Prostate gland (tissue), 2 donors: ENCODE data around the gene PDHB. TPM values are rescaled to one million over a fixed set of nuclear protein-coding genes. Genes with fewer than 3 reads are reported as not detected.
"Not testable (repeated sequence)": the region's sequence is repeated elsewhere in the genome, so short reads cannot be mapped to it uniquely, and the experiment has no call there.

Experiments used
- DNase-seq: peaks from one replicate; pipeline ENCODE4 v3.0.0-alpha.2; 2019; ENCODE audit warnings: low spot score
- H3K27ac ChIP-seq, 2 donors: fragments of 200-600 bp; sonication (generic); 2 replicates each; pipeline ENCODE4 v1.5.1; 2017 to 2019
- H3K27me3 ChIP-seq: fragments of 200-600 bp; sonication (generic); replicated peaks from 2 replicates; pipeline ENCODE4 v1.5.1; 2019; ENCODE audit not compliant: insufficient read depth
- H3K36me3 ChIP-seq, 2 donors: fragments of 200-600 bp; sonication (generic); 1 replicate in 1 of 2; 2 replicates in 1 of 2; pipeline versions ENCODE4 v1.5.1 to v1.8.1; 2017 to 2019
- H3K4me1 ChIP-seq: fragments of 200-600 bp; sonication (generic); replicated peaks from 2 replicates; pipeline ENCODE4 v1.5.1; 2019
- H3K4me3 ChIP-seq, 2 donors: fragments of 200-600 bp; sonication (generic); 2 replicates each; pipeline ENCODE4 v1.5.1; 2017 to 2019
- H3K9me3 ChIP-seq: fragments of 200-600 bp; sonication (generic); 2 replicates; pipeline ENCODE4 v1.5.1; 2017
- CTCF ChIP-seq, 4 experiments: fragments of 200-600 bp in 2 of 4; fragments of 450-650 bp in 2 of 4; sonication (generic) in 2 of 4; IDR thresholded peaks; 1 replicate in 3 of 4; 2 replicates in 1 of 4; pipeline ENCODE4 v1.5.1; 2016 to 2019; ENCODE audit warnings: antibody characterized with exemption in 4 of 4, mild to moderate bottlenecking in 2 of 4, moderate library complexity in 2 of 4
- POLR2A ChIP-seq: fragments of 450-650 bp; IDR thresholded peaks from one replicate; pipeline ENCODE4 v1.6.1; 2016; ENCODE audit warnings: antibody characterized with exemption, mild to moderate bottlenecking
- POLR2AphosphoS5 ChIP-seq: sonication (generic); formaldehyde crosslinking; IDR thresholded peaks from one replicate; pipeline ENCODE4 v1.6.1; 2017; ENCODE audit warnings: antibody characterized with exemption
- WGBS: methylation state at CpG from one replicate; pipeline ENCODE4 v1.1.5; 2018; 5-methylcytosine and 5-hydroxymethylcytosine counted together
- intact Hi-C: fragments of 100-400 bp; cut with DNase I; formaldehyde crosslinking; loops from one replicate; pipeline ENCODE4 v1.14.2; 2022
- total RNA-seq, 2 donors: library from RNA; depleted of rRNA; stranded (reverse); fragments of >200 nt; gene quantifications; one replicate each; pipeline ENCODE4 v1.1.0, GENCODE V29; 2016

PDHB gene
- total RNA-seq, 2 donors from 2014 or later = 69.6 to 129 TPM

- no peak for DNase-seq
- no peak overlapping the region for H3K4me3 ChIP-seq
- no peak for TF ChIP-seq POLR2A
- no peak for TF ChIP-seq CTCF (IDR thresholded peaks at IDR 0.05)
- TF ChIP-seq POLR2AphosphoS5 = no peak
- 68% methylated on average over 4 of the region's 4 CpGs for WGBS
- no peaks in the 10 kb centered on the region for H3K36me3 ChIP-seq
- H3K9me3 ChIP-seq = no peaks in the 10 kb centered on the region
- H3K27ac ChIP-seq = no peak overlapping the region
- no peaks in the 10 kb centered on the region for H3K4me1 ChIP-seq
- intact Hi-C loops = no loop called here
- H3K27me3 ChIP-seq = no peaks in the 10 kb centered on the region
Observed at GRCh38 chr3:58441514-58442450, 8.2 kb upstream of the PDHB start.

GRCh38 chr3:58440996-58441355 lies 7.3 kb upstream of the PDHB start:
- H3K36me3 ChIP-seq, H3K27me3 ChIP-seq, H3K4me1 ChIP-seq, intact Hi-C loops, H3K4me3 ChIP-seq, H3K9me3 ChIP-seq, DNase-seq, H3K27ac ChIP-seq: not testable (repeated sequence)
- WGBS = 81% methylated on average over 6 of the region's 6 CpGs

GRCh38 chr3:58437276-58437675 lies 3.6 kb upstream of the PDHB start:
- H3K9me3 ChIP-seq, DNase-seq, H3K27me3 ChIP-seq, H3K4me1 ChIP-seq, H3K4me3 ChIP-seq, H3K36me3 ChIP-seq, H3K27ac ChIP-seq: not testable (repeated sequence)
- intact Hi-C loops = loop anchor here (10.0 kb wide), 1 partner anchor 188 kb away; no protein-coding TSS in a partner anchor
- 59% methylated on average over 8 of the region's 8 CpGs for WGBS

- Histone ChIP-seq H3K4me3 (no peak overlapping the region), H3K27ac (no peak overlapping the region), H3K27me3 (no peaks in the 10 kb centered on the region), H3K36me3 (peaks cover 0 to 6% of the 10 kb centered on the region in 2 donors), H3K4me1 (no peaks in the 10 kb centered on the region), H3K9me3 (no peaks in the 10 kb centered on the region)
- intact Hi-C loops = loop anchor here (10.0 kb wide), 1 partner anchor 190 kb away; no protein-coding TSS in a partner anchor
- DNase-seq = no peak
- 65% methylated on average over 1 of the region's 1 CpG for WGBS
- TF ChIP-seq CTCF (IDR thresholded peaks at IDR 0.05) (no peak), POLR2A (no peak), POLR2AphosphoS5 (no peak)
Observed at GRCh38 chr3:58434990-58435389, 1.4 kb upstream of the PDHB start.

GRCh38 chr3:58434511-58434910 lies 879 bp upstream of the PDHB start:
- peaks cover 0 to 7% of the 10 kb centered on the region in 2 donors for H3K36me3 ChIP-seq
- H3K9me3 ChIP-seq = no peaks in the 10 kb centered on the region
- intact Hi-C loops = loop anchor here (10.0 kb wide), 1 partner anchor 190 kb away; no protein-coding TSS in a partner anchor
- no peaks in the 10 kb centered on the region for H3K27me3 ChIP-seq
- DNase-seq = no peak
- no peak overlapping the region for H3K27ac ChIP-seq
- H3K4me3 ChIP-seq = no peak overlapping the region
- no peak for TF ChIP-seq CTCF (IDR thresholded peaks at IDR 0.05)
- TF ChIP-seq POLR2AphosphoS5 = no peak
- no peak for TF ChIP-seq POLR2A
- WGBS = 91% methylated on average over 11 of the region's 11 CpGs
- no peaks in the 10 kb centered on the region for H3K4me1 ChIP-seq

GRCh38 chr3:58434168-58434504 lies 504 bp upstream of the PDHB start:
- intact Hi-C loops = loop anchor here (10.0 kb wide), 1 partner anchor 191 kb away; no protein-coding TSS in a partner anchor
- Histone ChIP-seq H3K27ac (peak overlapping the region; percentile 88 to 93), H3K9me3 (no peaks in the 10 kb centered on the region), H3K4me3 (peak overlapping the region; percentile 68 to 82), H3K27me3 (no peaks in the 10 kb centered on the region), H3K36me3 (peaks cover 0 to 11% of the 10 kb centered on the region in 2 donors), H3K4me1 (no peaks in the 10 kb centered on the region)
- WGBS = 62% methylated on average over 3 of the region's 3 CpGs
- no peak for DNase-seq
- no peak for TF ChIP-seq CTCF (IDR thresholded peaks at IDR 0.05)
